Esophagus muscularis mucosa (tissue), 4 donors: ENCODE measurements around the gene C1orf146. TPM values are rescaled to one million over a fixed set of nuclear protein-coding genes. Genes with fewer than 3 reads are reported as not detected.

Experiments
- DNase-seq: peaks from one replicate; pipeline ENCODE4 v3.0.0-alpha.2; 2017; ENCODE audit errors: extremely low spot score
- H3K27ac ChIP-seq, 4 donors: fragments of 200-600 bp; sonication (generic); replicated peaks in 1 of 4; 1 replicate in 3 of 4; 2 replicates in 1 of 4; pipeline ENCODE4 v1.5.1; 2016 to 2019; ENCODE audit warnings: mild to moderate bottlenecking in 1 of 4
- H3K27me3 ChIP-seq, 4 donors: fragments of 200-600 bp; sonication (generic); one replicate each; pipeline versions ENCODE4 v1.5.1 to v1.6.0; 2016 to 2019
- H3K36me3 ChIP-seq, 4 donors: fragments of 200-600 bp; sonication (generic); one replicate each; pipeline ENCODE4 v1.5.1; 2016 to 2019
- H3K4me1 ChIP-seq, 4 donors: fragments of 200-600 bp; sonication (generic); one replicate each; pipeline ENCODE4 v1.5.1; 2016 to 2019
- H3K4me3 ChIP-seq, 4 donors: fragments of 200-600 bp; sonication (generic); 1 replicate in 2 of 4; 2 replicates in 2 of 4; pipeline ENCODE4 v1.5.1; 2016 to 2019; ENCODE audit warnings: mild to moderate bottlenecking in 4 of 4, moderate library complexity in 1 of 4
- H3K9me3 ChIP-seq, 4 donors: fragments of 200-600 bp; sonication (generic); 1 replicate in 3 of 4; 2 replicates in 1 of 4; pipeline ENCODE4 v1.5.1; 2016 to 2019
- CTCF ChIP-seq, 3 experiments: fragments of 200-600 bp in 2 of 3; fragments of 450-650 bp in 1 of 3; sonication (generic) in 2 of 3; IDR thresholded peaks; one replicate each; pipeline ENCODE4 v1.5.1; 2017 to 2019; ENCODE audit warnings: antibody characterized with exemption in 3 of 3, mild to moderate bottlenecking in 2 of 3, moderate library complexity in 1 of 3
- EP300 ChIP-seq: sonication (generic); formaldehyde crosslinking; IDR thresholded peaks from one replicate; pipeline ENCODE4 v1.6.1; 2017; ENCODE audit warnings: antibody characterized with exemption
- POLR2A ChIP-seq: fragments of 450-650 bp; IDR thresholded peaks from one replicate; pipeline ENCODE4 v1.6.1; 2017; ENCODE audit warnings: antibody characterized with exemption, moderate library complexity, mild to moderate bottlenecking, low read depth
- POLR2AphosphoS5 ChIP-seq, 2 donors: sonication (generic); formaldehyde crosslinking; IDR thresholded peaks; one replicate each; pipeline ENCODE4 v1.6.1; 2017; ENCODE audit warnings: antibody characterized with exemption in 2 of 2
- WGBS: methylation state at CpG from one replicate; pipeline ENCODE4 v1.1.5; 2018; 5-methylcytosine and 5-hydroxymethylcytosine counted together
- intact Hi-C: fragments of 100-400 bp; cut with DNase I; formaldehyde crosslinking; loops from one replicate; pipeline ENCODE4 v1.15.1; 2023
- total RNA-seq, 4 donors: library from RNA; depleted of rRNA; stranded (reverse); fragments of >200 nt; gene quantifications; one replicate each; pipeline versions ENCODE4 v1.1.0 to v1.2.1, GENCODE V29; 2016

Gene C1orf146
- total RNA-seq, result not detected

GRCh38 chr1:92217721-92218120, at the start of gene C1orf146:
TSS of gene C1orf146 (plus strand) at chr1:92217915. CDS start at chr1:92231421, 13,506 bp downstream.
- TF ChIP-seq POLR2A (no peak), CTCF (IDR thresholded peaks at IDR 0.05) (no peak), EP300 (no peak), POLR2AphosphoS5 (IDR thresholded peaks at IDR 0.05) (no peak)
- H3K4me1 ChIP-seq, result no peaks in the 10 kb centered on the region
- WGBS, result 95% methylated on average over 27 of the region's 27 CpGs
- no peak within 1 kb of the TSS for H3K4me3 ChIP-seq
- DNase-seq, result no peak
- H3K36me3 ChIP-seq, result no peaks in the 10 kb centered on the region
- no peaks in the 10 kb centered on the region for H3K9me3 ChIP-seq
- H3K27me3 ChIP-seq, result no peaks in the 10 kb centered on the region
- intact Hi-C loops, result no loop called here
- H3K27ac ChIP-seq, result no peak within 1 kb of the TSS

- Histone ChIP-seq H3K4me3 (no peak overlapping the region), H3K27me3 (no peaks in the 10 kb centered on the region), H3K4me1 (no peaks in the 10 kb centered on the region), H3K27ac (no peak overlapping the region), H3K9me3 (no peaks in the 10 kb centered on the region), H3K36me3 (peaks cover 0 to 12% (median 5%) of the 10 kb centered on the region in 4 donors)
- TF ChIP-seq POLR2A, result no peak
- TF ChIP-seq EP300, result no peak
- no peak for TF ChIP-seq POLR2AphosphoS5 (IDR thresholded peaks at IDR 0.05)
- TF ChIP-seq CTCF (IDR thresholded peaks at IDR 0.05), result no peak
- WGBS, result 73% methylated on average over 5 of the region's 5 CpGs
- intact Hi-C loops, result no loop called here
- no peak for DNase-seq
These were observed 49.1 kb upstream of the C1orf146 start for GRCh38 chr1:92168657-92169056.

- 94% methylated on average over 2 of the region's 2 CpGs for WGBS
- H3K4me1 ChIP-seq, result no peaks in the 10 kb centered on the region
- H3K9me3 ChIP-seq, result no peaks in the 10 kb centered on the region
- H3K27me3 ChIP-seq, result no peaks in the 10 kb centered on the region
- TF ChIP-seq EP300, result no peak
- intact Hi-C loops, result no loop called here
- no peak for DNase-seq
- peaks cover 0 to 16% (median 5%) of the 10 kb centered on the region in 4 donors for H3K36me3 ChIP-seq
- no peak overlapping the region for H3K4me3 ChIP-seq
- no peak overlapping the region for H3K27ac ChIP-seq
These were observed 48.3 kb upstream of the C1orf146 start for GRCh38 chr1:92169214-92170005.

GRCh38 chr1:92184632-92185031, 33.1 kb upstream of the C1orf146 start:
- Histone ChIP-seq H3K36me3 (peaks cover 0 to 27% (median 18%) of the 10 kb centered on the region in 4 donors), H3K4me1 (no peaks in the 10 kb centered on the region), H3K9me3 (no peaks in the 10 kb centered on the region), H3K4me3 (no peak overlapping the region), H3K27ac (no peak overlapping the region), H3K27me3 (no peaks in the 10 kb centered on the region)
- DNase-seq, result no peak
- 97% methylated on average over 1 of the region's 1 CpG for WGBS
- TF ChIP-seq EP300, result no peak
- intact Hi-C loops, result no loop called here

GRCh38 chr1:92186081-92186480, 31.6 kb upstream of the C1orf146 start:
- Histone ChIP-seq H3K4me1 (no peaks in the 10 kb centered on the region), H3K4me3 (no peak overlapping the region), H3K36me3 (peaks cover 0 to 13% (median 10%) of the 10 kb centered on the region in 4 donors), H3K27me3 (no peaks in the 10 kb centered on the region), H3K27ac (no peak overlapping the region), H3K9me3 (no peaks in the 10 kb centered on the region)
- WGBS, result 96% methylated on average over 1 of the region's 1 CpG
- intact Hi-C loops, result no loop called here
- no peak for DNase-seq
- TF ChIP-seq POLR2AphosphoS5 (IDR thresholded peaks at IDR 0.05) (no peak), POLR2A (no peak), CTCF (IDR thresholded peaks at IDR 0.05) (no peak), EP300 (no peak)
